Measurements from ENCODE around the gene GNA14.
"Not testable (repeated sequence)": the region's sequence is repeated elsewhere in the genome, so short reads cannot be mapped to it uniquely, and the experiment has no call there.

GNA14 gene

GRCh38 chr9:77588271-77588937, 59.7 kb downstream of the GNA14 start:
- peak; percentile 90 for DNase-seq (ENCODE audit: low read depth)
- no peak overlapping the region for H3K4me3 ChIP-seq (ENCODE audit: low read length)
- TF ChIP-seq CTCF (conservative IDR thresholded peaks at IDR 0.05; ENCODE audit: low read length), result no peak

GRCh38 chr9:77587851-77588250, 60.3 kb downstream of the GNA14 start:
- DNase-seq (ENCODE audit: low read depth), result no peak
- no peak for TF ChIP-seq CTCF (conservative IDR thresholded peaks at IDR 0.05; ENCODE audit: low read length)
- no peak overlapping the region for H3K4me3 ChIP-seq (ENCODE audit: low read length)

- TF ChIP-seq CTCF (conservative IDR thresholded peaks at IDR 0.05; ENCODE audit: low read length), result no peak
- no peak overlapping the region for H3K4me3 ChIP-seq (ENCODE audit: low read length)
- DNase-seq (ENCODE audit: low read depth), result no peak
Measured at GRCh38 chr9:77587042-77587441, 61.1 kb downstream of the GNA14 start.

GRCh38 chr9:77586591-77586990, 61.5 kb downstream of the GNA14 start:
- no peak overlapping the region for H3K4me3 ChIP-seq (ENCODE audit: low read length)
- no peak for TF ChIP-seq CTCF (conservative IDR thresholded peaks at IDR 0.05; ENCODE audit: low read length)
- DNase-seq (ENCODE audit: low read depth), result no peak

GRCh38 chr9:77585335-77585786, 62.8 kb downstream of the GNA14 start:
- DNase-seq (ENCODE audit: low read depth), result no peak
- H3K4me3 ChIP-seq (ENCODE audit: low read length), result no peak overlapping the region
- no peak for TF ChIP-seq CTCF (conservative IDR thresholded peaks at IDR 0.05; ENCODE audit: low read length)

GRCh38 chr9:77584927-77585326, 63.2 kb downstream of the GNA14 start:
- not testable (repeated sequence) for H3K4me3 ChIP-seq (ENCODE audit: low read length); DNase-seq (ENCODE audit: low read depth)

- H3K4me3 ChIP-seq (ENCODE audit: low read length), result no peak overlapping the region
- no peak for TF ChIP-seq CTCF (conservative IDR thresholded peaks at IDR 0.05; ENCODE audit: low read length)
- DNase-seq (ENCODE audit: low read depth), result no peak
Measured at GRCh38 chr9:77582961-77583576, 65.1 kb downstream of the GNA14 start.

All from AG10803 (cell line).